SK-N-MC (cell line): ENCODE results near the gene KRTAP10-5.
"Not testable (repeated sequence)": the region's sequence is repeated elsewhere in the genome, so short reads cannot be mapped to it uniquely, and the experiment has no call there.

Experiments used
- DNase-seq: peaks from one replicate; pipeline ENCODE4 v3.0.0-alpha.2; 2011; ENCODE audit warnings: low read depth, low spot score
- H3K27ac ChIP-seq: fragments of 200-600 bp; sonication (generic); 2 replicates; pipeline ENCODE4 v1.5.1; 2016; ENCODE audit warnings: mixed run types
- H3K36me3 ChIP-seq: fragments of 200-600 bp; sonication (generic); 2 replicates; pipeline ENCODE4 v1.6.1; 2017; ENCODE audit warnings: antibody characterized with exemption, low read length, mixed read lengths; ENCODE audit not compliant: insufficient read depth
- H3K4me3 ChIP-seq: fragments of 200-600 bp; sonication (generic); 2 replicates; pipeline ENCODE4 v1.5.1; 2016
- H3K9ac ChIP-seq: fragments of 200-600 bp; sonication (generic); 2 replicates; pipeline ENCODE4 v1.8.0; 2017; ENCODE audit warnings: mixed run types, mixed read lengths; ENCODE audit not compliant: insufficient read length
- H3K9me3 ChIP-seq: fragments of 200-600 bp; sonication (generic); 2 replicates; pipeline ENCODE4 v1.6.1; 2017; ENCODE audit warnings: low read depth, mild to moderate bottlenecking, antibody characterized with exemption, low read length, moderate library complexity, mixed read lengths
- EZH2 ChIP-seq: fragments of 200-600 bp; sonication (generic); IDR thresholded peaks from one replicate; pipeline ENCODE4 v1.6.1; 2017; ENCODE audit warnings: antibody characterized with exemption
- FOXP2 ChIP-seq: optimal IDR thresholded peaks from 2 replicates; pipeline ENCODE3; 2011; ENCODE audit warnings: mild to moderate bottlenecking, moderate library complexity; ENCODE audit not compliant: insufficient read depth; ENCODE audit errors: extremely low read length, control extremely low read depth
- POLR2AphosphoS5 ChIP-seq: IDR thresholded peaks from 2 replicates; pipeline ENCODE4 v1.6.1; 2012; ENCODE audit warnings: mild to moderate bottlenecking, low read depth, low read length, borderline replicate concordance

Gene KRTAP10-5

GRCh38 chr21:44579056-44579832 is 1.2 kb downstream of the KRTAP10-5 start:
- Histone ChIP-seq H3K9ac (no peak overlapping the region), H3K4me3 (no peak overlapping the region), H3K36me3 (no peaks in the 10 kb centered on the region), H3K9me3 (peaks cover 4% of the 10 kb centered on the region; the same call in 1 of the 2 replicates), H3K27ac (no peak overlapping the region)
- TF ChIP-seq EZH2 (no peak), POLR2AphosphoS5 (no peak), FOXP2 (no peak)
- no peak for DNase-seq

GRCh38 chr21:44578371-44579055 is 1.9 kb downstream of the KRTAP10-5 start:
- H3K9ac ChIP-seq: no peak overlapping the region
- TF ChIP-seq FOXP2: no peak
- no peak for TF ChIP-seq EZH2
- TF ChIP-seq POLR2AphosphoS5: no peak
- no peak overlapping the region for H3K4me3 ChIP-seq
- H3K9me3 ChIP-seq: peaks cover 4% of the 10 kb centered on the region; the same call in 1 of the 2 replicates
- no peak for DNase-seq
- no peak overlapping the region for H3K27ac ChIP-seq
- H3K36me3 ChIP-seq: no peaks in the 10 kb centered on the region

GRCh38 chr21:44576025-44576420 is 4.4 kb downstream of the KRTAP10-5 start:
- H3K4me3 ChIP-seq: no peak overlapping the region
- H3K9ac ChIP-seq: no peak overlapping the region
- no peak for DNase-seq
- no peaks in the 10 kb centered on the region for H3K36me3 ChIP-seq
- H3K9me3 ChIP-seq: no peaks in the 10 kb centered on the region
- no peak overlapping the region for H3K27ac ChIP-seq
- TF ChIP-seq POLR2AphosphoS5: no peak
- TF ChIP-seq EZH2: no peak
- TF ChIP-seq FOXP2: no peak

GRCh38 chr21:44575307-44576024 is 4.9 kb downstream of the KRTAP10-5 start:
- Histone ChIP-seq H3K27ac (no peak overlapping the region), H3K9me3 (no peaks in the 10 kb centered on the region), H3K36me3 (no peaks in the 10 kb centered on the region), H3K9ac (no peak overlapping the region), H3K4me3 (no peak overlapping the region)
- DNase-seq: no peak
- TF ChIP-seq FOXP2 (no peak), EZH2 (no peak), POLR2AphosphoS5 (no peak)

GRCh38 chr21:44574457-44575306 is 5.7 kb downstream of the KRTAP10-5 start:
- DNase-seq: no peak
- no peak overlapping the region for H3K9ac ChIP-seq
- H3K27ac ChIP-seq: no peak overlapping the region
- H3K9me3 ChIP-seq: no peaks in the 10 kb centered on the region
- TF ChIP-seq FOXP2 (no peak), POLR2AphosphoS5 (no peak), EZH2 (no peak)
- H3K36me3 ChIP-seq: no peaks in the 10 kb centered on the region
- H3K4me3 ChIP-seq: no peak overlapping the region

- H3K27ac ChIP-seq, H3K36me3 ChIP-seq, DNase-seq, H3K9me3 ChIP-seq, H3K9ac ChIP-seq, H3K4me3 ChIP-seq: not testable (repeated sequence)
These were observed 6.6 kb downstream of the KRTAP10-5 start, which contains the start of gene KRTAP10-4 for GRCh38 chr21:44573630-44574456. Gene KRTAP10-4 (plus strand): TSS chr21:44573729. CDS start chr21:44573759, 30 bp downstream.

- no peaks in the 10 kb centered on the region; the same call in 1 of the 2 replicates for H3K36me3 ChIP-seq
- no peaks in the 10 kb centered on the region for H3K9me3 ChIP-seq
- no peak overlapping the region for H3K27ac ChIP-seq
- H3K4me3 ChIP-seq: no peak overlapping the region
- TF ChIP-seq EZH2 (no peak), FOXP2 (no peak), POLR2AphosphoS5 (no peak)
- no peak for DNase-seq
- H3K9ac ChIP-seq: no peak overlapping the region
These were observed 7.3 kb downstream of the KRTAP10-5 start for GRCh38 chr21:44572959-44573583.
